ENCODE results near the gene ADNP2.

GRCh38 chr18:80119111-80119510 is 10.0 kb downstream of the ADNP2 start:
- TF ChIP-seq CTCF (conservative IDR thresholded peaks at IDR 0.05; ENCODE audit: low read depth in 2 of 2) (no peak), CREB1 (CRISPR knock-in tag; IDR thresholded peaks at IDR 0.05; ENCODE audit: low read depth) (no peak), STAT1 (IDR thresholded peaks at IDR 0.05; ENCODE audit: unreplicated experiment) (no peak), ZNF462 (CRISPR knock-in tag; IDR thresholded peaks at IDR 0.05) (no peak), REST (IDR thresholded peaks at IDR 0.05; ENCODE audit: unreplicated experiment) (no peak)

Data from GM23338 (cell line).